Immature natural killer cell (primary cell): Measurements from ENCODE around the gene ATP1B3. TPM values are rescaled to one million over a fixed set of nuclear protein-coding genes. Genes with fewer than 3 reads are reported as not detected.
"Not testable (repeated sequence)": the region's sequence is repeated elsewhere in the genome, so short reads cannot be mapped to it uniquely, and the experiment has no call there.

ENCODE experiments used
- DNase-seq, 3 donors: peaks; one replicate each; pipeline ENCODE4 v3.0.0; 2022; ENCODE audit warnings: mixed read lengths in 1 of 3
- H3K27ac Mint-ChIP-seq, 6 donors: one replicate each; pipeline ENCODE4 v1.8.0; 2020; ENCODE audit warnings: mixed read lengths in 6 of 6, mild to moderate bottlenecking in 5 of 6, inconsistent platforms in 4 of 6, moderate library complexity in 3 of 6
- H3K27me3 Mint-ChIP-seq, 3 donors: one replicate each; pipeline ENCODE4 v1.8.0; 2020 to 2021; ENCODE audit warnings: low read depth in 3 of 3, mild to moderate bottlenecking in 3 of 3, mixed read lengths in 3 of 3, moderate library complexity in 3 of 3, inconsistent platforms in 1 of 3
- H3K36me3 Mint-ChIP-seq, 3 donors: one replicate each; pipeline ENCODE4 v1.8.0; 2020; ENCODE audit warnings: mixed read lengths in 3 of 3, inconsistent platforms in 2 of 3, mild to moderate bottlenecking in 2 of 3
- H3K4me1 Mint-ChIP-seq, 2 donors: one replicate each; pipeline ENCODE4 v1.8.0; 2020; ENCODE audit warnings: inconsistent platforms in 2 of 2, mild to moderate bottlenecking in 2 of 2, mixed read lengths in 2 of 2, moderate library complexity in 1 of 2
- H3K4me3 Mint-ChIP-seq, 5 donors: one replicate each; pipeline ENCODE4 v1.8.0; 2020; ENCODE audit warnings: mild to moderate bottlenecking in 5 of 5, mixed read lengths in 5 of 5, inconsistent platforms in 3 of 5, moderate library complexity in 3 of 5
- H3K9me3 Mint-ChIP-seq, 6 donors: one replicate each; pipeline ENCODE4 v1.8.0; 2020; ENCODE audit warnings: mild to moderate bottlenecking in 6 of 6, mixed read lengths in 6 of 6, inconsistent platforms in 4 of 6, moderate library complexity in 3 of 6
- polyA plus RNA-seq, 3 donors: library from polyadenylated mRNA; unstranded; fragments of 300-500 nt; fragmentation: Illumina TruSeq; gene quantifications; one replicate each; pipeline ENCODE4 v1.2.3, GENCODE V29; 2021

The ATP1B3 gene
- polyA plus RNA-seq = 100 to 1,000 TPM; 145 to 206 (median 167) TPM

DNA sequence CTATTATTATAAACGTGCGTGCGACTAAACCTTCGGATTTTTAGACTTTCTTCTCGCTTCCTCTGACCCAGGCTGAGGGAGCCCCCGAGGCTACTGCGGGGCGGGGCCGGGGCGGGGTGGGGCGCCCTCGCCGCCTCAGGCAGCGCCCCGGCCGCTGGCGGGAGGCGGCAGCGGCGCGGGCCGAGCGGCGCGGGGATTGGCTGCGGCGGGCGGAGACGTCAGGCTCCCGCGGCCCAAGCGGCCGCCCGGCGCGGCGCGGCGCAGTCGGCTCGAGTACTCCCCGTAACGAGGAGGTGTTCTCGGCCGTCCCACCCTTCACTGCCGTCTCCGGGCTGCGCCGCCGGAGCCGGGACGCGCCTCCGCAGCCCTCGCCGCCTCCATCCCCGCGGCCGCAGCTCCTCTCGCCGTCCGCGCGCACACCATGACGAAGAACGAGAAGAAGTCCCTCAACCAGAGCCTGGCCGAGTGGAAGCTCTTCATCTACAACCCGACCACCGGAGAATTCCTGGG is at the start of gene ATP1B3:
ATP1B3 (plus strand) TSS at position 263 of the 510 bp plus-strand sequence; CDS start at position 422, 159 bp downstream.
- Mint-ChIP-seq H3K9me3 (no peaks in the 10 kb centered on the region), H3K4me1 (peaks cover 23 to 35% of the 10 kb centered on the region in 2 donors), H3K36me3 (no peaks in the 10 kb centered on the region), H3K4me3 (peak within 1 kb of the TSS; percentile 88 to 94 (median 92)), H3K27me3 (peaks cover 5 to 17% (median 7%) of the 10 kb centered on the region in 3 donors), H3K27ac (peak within 1 kb of the TSS; percentile 90 to 96 (median 94))
- DNase-seq = peak; percentile 82 to 86 (median 85)

DNA sequence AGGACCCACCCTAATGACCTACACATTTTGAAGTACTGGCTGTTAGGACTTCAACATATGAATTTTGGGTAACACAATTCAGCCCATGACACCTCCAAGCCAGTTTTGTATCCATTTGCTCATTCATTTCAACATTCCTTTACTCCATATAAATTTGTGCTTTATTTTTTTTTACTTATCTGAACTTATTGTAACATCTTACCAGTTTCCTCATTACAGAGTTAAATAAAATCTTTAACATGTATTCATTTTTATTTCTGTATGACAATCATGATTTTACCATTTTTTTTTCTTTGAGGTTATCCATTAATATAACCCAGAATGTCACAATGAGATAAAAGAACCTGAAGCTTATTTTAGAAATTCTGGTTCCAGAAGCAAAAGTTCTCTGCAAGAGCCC is 48.0 kb upstream of the ATP1B3 start:
- peaks cover 0 to 3% (median 0%) of the 10 kb centered on the region in 3 donors for H3K27me3 Mint-ChIP-seq
- no peak overlapping the region for H3K4me3 Mint-ChIP-seq
- peak overlapping the region in 1 of 6 donors; percentile 44 for H3K27ac Mint-ChIP-seq
- peaks cover 0 to 5% of the 10 kb centered on the region in 2 donors for H3K4me1 Mint-ChIP-seq
- DNase-seq = no peak
- no peaks in the 10 kb centered on the region for H3K36me3 Mint-ChIP-seq
- no peaks in the 10 kb centered on the region for H3K9me3 Mint-ChIP-seq

DNA sequence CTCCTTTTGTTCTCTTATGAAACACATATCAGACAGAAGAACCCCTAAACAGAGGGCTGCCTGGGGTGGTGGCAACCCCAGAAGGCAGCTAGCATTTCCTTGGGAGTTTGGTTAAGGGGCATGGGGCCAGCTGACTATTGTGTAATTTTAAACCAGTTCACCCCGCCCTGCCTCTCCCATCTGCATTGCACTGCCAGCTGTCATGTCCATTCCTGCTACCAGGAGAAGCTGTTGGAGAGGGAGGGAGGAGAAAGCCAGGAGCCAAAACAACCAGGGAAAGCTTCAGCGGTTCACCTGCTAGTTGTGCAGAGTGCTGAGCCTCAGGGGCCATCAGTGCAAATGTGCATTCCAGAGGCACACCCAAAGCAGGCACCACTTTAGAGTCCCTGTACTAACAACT is 47.6 kb upstream of the ATP1B3 start:
- no peaks in the 10 kb centered on the region for H3K36me3 Mint-ChIP-seq
- H3K27ac Mint-ChIP-seq = peak overlapping the region in 1 of 6 donors; percentile 44
- peaks cover 0 to 5% of the 10 kb centered on the region in 2 donors for H3K4me1 Mint-ChIP-seq
- no peak overlapping the region for H3K4me3 Mint-ChIP-seq
- no peaks in the 10 kb centered on the region for H3K9me3 Mint-ChIP-seq
- H3K27me3 Mint-ChIP-seq = peaks cover 0 to 3% (median 0%) of the 10 kb centered on the region in 3 donors
- DNase-seq = no peak

DNA sequence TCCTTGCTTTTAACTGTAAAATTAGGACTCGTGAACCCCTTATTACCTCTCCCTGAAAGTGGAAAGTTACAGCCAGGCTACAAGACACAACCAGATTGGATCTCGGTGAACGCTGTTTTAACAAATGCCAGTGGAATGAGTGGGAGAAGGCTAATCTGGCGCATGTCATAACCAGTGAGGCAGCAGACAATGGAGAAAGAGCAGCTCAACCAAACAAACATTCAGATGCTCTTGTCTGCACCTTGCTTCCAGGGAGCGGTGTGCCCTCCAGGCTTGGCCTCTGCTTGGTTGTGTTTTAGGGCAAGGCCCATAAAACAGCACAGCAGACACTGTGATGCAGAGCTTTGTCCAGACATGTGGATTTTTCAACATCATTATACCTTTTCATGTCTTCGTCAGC is 45.9 kb upstream of the ATP1B3 start:
- DNase-seq = no peak
- H3K27me3 Mint-ChIP-seq = peaks cover 0 to 3% (median 0%) of the 10 kb centered on the region in 3 donors
- H3K9me3 Mint-ChIP-seq = no peaks in the 10 kb centered on the region
- no peak overlapping the region for H3K27ac Mint-ChIP-seq
- no peaks in the 10 kb centered on the region for H3K36me3 Mint-ChIP-seq
- no peak overlapping the region for H3K4me3 Mint-ChIP-seq
- peaks cover 0 to 5% of the 10 kb centered on the region in 2 donors for H3K4me1 Mint-ChIP-seq

DNA sequence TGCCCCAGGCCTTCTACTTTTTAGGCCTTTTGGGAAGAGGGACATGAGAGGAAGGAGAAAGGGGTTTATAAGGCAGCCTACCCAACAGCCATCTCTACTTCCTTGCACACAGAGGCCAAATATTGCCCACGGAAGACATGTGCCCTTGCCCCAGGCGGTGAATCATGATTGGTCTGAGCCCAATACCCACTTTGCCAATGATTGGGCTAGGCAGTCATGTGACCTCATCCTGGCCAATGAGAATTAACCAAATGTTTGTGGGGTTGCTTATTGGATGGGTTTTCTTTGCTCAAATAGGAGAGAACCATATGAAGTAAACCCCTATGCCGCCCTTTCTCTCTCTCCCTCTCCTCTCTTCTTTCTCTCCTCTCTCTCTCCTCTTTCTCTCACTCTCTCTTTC is 42.2 kb upstream of the ATP1B3 start:
- Mint-ChIP-seq H3K27me3 (peaks cover 0 to 3% (median 0%) of the 10 kb centered on the region in 3 donors), H3K4me3 (no peak overlapping the region), H3K9me3 (no peaks in the 10 kb centered on the region)

DNA sequence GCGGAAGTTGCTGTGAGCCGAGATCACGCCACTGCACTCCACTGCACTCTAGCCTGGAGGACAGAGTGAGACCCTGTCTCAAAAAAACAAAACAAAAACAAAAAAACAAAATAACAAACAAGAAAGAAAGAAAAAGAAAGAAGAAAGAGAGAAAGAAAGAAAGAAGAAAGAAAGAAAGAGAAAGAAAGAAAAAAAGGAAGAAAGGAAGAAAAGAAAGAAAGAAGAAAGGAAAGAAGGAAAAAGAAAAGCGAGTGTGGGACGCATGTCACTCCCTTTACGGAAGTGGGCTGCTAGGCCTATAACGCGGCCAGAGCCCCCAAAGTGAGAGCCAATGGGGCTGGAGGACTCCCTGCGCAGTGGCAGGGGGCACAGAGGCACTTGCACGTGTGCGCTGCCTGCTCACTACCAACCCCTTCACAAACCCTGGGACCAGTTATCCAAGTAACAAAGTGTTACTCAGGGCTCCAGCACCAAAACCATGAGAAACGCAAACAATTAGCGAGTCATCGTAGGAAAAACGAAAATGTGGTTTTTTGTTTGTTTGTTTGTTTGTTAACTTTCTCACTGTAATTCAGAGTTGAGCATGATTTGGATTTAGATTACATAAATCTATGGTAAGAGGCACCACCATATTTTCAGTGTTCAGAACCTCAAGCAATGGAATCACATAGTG is 40.8 kb upstream of the ATP1B3 start:
- H3K27me3 Mint-ChIP-seq = peaks cover 0 to 3% (median 1%) of the 10 kb centered on the region in 3 donors
- no peak overlapping the region for H3K27ac Mint-ChIP-seq
- no peaks in the 10 kb centered on the region for H3K9me3 Mint-ChIP-seq
- H3K36me3 Mint-ChIP-seq = no peaks in the 10 kb centered on the region
- H3K4me3 Mint-ChIP-seq = no peak overlapping the region
- no peak for DNase-seq
- H3K4me1 Mint-ChIP-seq = peaks cover 0 to 5% of the 10 kb centered on the region in 2 donors

More for the DNA sequence above, 42.2 kb upstream of the ATP1B3 start:
- no peak overlapping the region for H3K27ac Mint-ChIP-seq
- no peaks in the 10 kb centered on the region for H3K36me3 Mint-ChIP-seq
- H3K4me1 Mint-ChIP-seq = peaks cover 0 to 5% of the 10 kb centered on the region in 2 donors
- DNase-seq = no peak

DNA sequence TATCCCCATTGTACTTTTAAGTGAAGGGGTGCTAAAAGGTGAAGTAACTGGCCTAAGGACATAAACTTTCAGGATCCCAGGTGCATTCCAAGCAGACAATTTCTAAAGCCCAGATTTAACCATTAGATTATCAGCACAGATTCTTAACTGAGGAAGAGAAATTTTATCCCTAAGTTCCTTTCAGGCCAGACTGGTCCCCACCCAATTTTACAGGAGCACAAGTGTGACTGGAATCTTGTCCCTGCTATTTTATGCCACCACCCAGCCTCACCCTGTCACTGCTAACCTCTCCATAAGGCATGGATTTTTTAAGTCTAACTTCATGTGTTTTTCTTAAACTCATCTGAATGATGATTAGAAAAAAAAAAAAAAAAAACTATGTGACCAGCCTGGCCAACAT is 37.1 kb upstream of the ATP1B3 start:
- Mint-ChIP-seq H3K27ac (no peak overlapping the region), H3K4me1 (no peaks in the 10 kb centered on the region)

DNA sequence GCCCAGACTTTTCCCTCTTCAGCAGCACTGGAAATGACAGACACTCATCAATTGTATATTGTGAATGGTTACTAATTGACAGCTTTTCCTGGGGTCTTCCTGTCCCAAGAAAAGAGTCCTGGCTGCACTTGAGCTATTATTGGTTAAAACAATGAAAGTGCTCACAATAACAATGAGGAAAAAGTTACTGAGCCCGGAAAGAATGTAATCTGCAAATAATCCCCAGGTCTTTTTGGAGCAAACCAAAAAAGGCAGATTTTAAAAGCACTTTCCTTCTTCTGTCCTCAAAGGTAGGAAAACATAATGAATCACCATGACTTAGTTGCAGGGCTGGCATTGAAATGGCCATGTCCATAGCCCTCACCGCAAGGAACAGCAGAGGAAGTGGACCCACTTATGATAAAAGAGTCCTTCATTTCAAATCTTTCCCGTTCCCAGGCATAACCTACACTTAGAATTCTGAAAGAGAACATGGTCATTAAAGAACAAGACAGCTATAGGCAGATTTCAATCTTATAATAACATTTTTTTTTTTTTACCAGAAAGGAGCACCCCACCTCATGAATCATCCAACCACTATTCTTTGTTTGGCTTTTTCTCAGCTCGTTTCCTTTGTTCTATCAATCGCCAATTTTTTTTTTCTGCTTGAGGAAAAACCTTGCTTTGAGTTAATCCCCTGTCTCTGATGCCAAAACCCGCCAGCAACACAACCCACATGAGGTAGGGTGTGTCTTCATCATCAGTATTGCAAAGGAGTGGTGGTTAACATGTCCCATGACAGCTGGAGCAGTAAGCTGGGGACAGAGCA is 35.5 kb upstream of the ATP1B3 start:
- peaks cover 0 to 6% (median 0%) of the 10 kb centered on the region in 3 donors for H3K27me3 Mint-ChIP-seq
- H3K27ac Mint-ChIP-seq = no peak overlapping the region
- H3K4me1 Mint-ChIP-seq = no peaks in the 10 kb centered on the region
- peaks cover 0 to 4% (median 0%) of the 10 kb centered on the region in 3 donors for H3K36me3 Mint-ChIP-seq
- no peak for DNase-seq
- no peaks in the 10 kb centered on the region for H3K9me3 Mint-ChIP-seq
- no peak overlapping the region for H3K4me3 Mint-ChIP-seq

More for the DNA sequence above, 37.1 kb upstream of the ATP1B3 start:
- no peak for DNase-seq
- Mint-ChIP-seq H3K27me3 (peaks cover 0 to 6% (median 0%) of the 10 kb centered on the region in 3 donors), H3K4me3 (no peak overlapping the region), H3K36me3 (peaks cover 0 to 4% (median 0%) of the 10 kb centered on the region in 3 donors), H3K9me3 (no peaks in the 10 kb centered on the region)

DNA sequence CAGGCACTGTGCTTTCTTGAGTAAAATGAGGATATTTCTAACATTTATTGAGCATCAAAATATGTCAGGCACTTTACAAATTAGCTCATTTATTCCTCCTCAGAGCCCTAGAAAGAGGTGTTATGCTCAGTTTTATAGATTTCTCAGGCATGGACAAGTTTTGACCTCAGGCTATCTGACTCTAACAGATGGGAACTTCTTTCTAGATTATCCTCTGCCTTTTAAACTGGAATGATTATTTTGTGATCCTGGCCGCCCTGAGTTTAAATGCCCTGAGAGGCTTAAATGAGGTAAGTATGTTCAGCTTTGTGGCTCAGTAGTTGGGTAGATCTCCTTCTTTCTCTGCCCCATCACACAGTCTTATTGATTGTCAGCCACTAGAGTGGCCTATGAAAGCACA is 32.3 kb upstream of the ATP1B3 start:
- Mint-ChIP-seq H3K27ac (no peak overlapping the region), H3K9me3 (no peaks in the 10 kb centered on the region), H3K4me1 (no peaks in the 10 kb centered on the region), H3K27me3 (peaks cover 0 to 6% (median 0%) of the 10 kb centered on the region in 3 donors), H3K4me3 (no peak overlapping the region), H3K36me3 (peaks cover 0 to 4% (median 0%) of the 10 kb centered on the region in 3 donors)
- no peak for DNase-seq

DNA sequence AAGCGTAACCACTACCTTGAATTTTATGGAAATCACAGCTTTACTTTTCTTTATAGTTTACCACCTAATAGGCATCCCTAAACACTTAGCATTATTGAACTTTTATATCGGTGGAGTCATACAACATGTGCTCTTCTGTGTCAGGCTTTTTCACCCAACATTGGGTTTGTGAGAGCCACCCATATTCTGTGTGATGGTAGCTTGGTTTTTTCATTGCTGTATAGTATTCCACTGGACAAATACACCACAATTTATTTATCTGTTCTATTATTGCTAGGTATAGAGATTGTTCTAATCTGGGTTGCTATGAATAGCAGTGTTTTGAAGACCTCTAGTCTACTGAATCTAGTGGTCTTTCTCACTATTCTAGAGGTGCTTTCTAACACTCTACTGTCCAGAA is 31.6 kb upstream of the ATP1B3 start:
- no peak for DNase-seq
- peaks cover 0 to 3% of the 10 kb centered on the region in 2 donors for H3K4me1 Mint-ChIP-seq
- H3K36me3 Mint-ChIP-seq = peaks cover 0 to 7% (median 0%) of the 10 kb centered on the region in 3 donors
- H3K27me3 Mint-ChIP-seq = peaks cover 0 to 6% (median 0%) of the 10 kb centered on the region in 3 donors
- H3K9me3 Mint-ChIP-seq = no peaks in the 10 kb centered on the region
- no peak overlapping the region for H3K4me3 Mint-ChIP-seq
- peak overlapping the region in 1 of 6 donors; percentile 47 for H3K27ac Mint-ChIP-seq

DNA sequence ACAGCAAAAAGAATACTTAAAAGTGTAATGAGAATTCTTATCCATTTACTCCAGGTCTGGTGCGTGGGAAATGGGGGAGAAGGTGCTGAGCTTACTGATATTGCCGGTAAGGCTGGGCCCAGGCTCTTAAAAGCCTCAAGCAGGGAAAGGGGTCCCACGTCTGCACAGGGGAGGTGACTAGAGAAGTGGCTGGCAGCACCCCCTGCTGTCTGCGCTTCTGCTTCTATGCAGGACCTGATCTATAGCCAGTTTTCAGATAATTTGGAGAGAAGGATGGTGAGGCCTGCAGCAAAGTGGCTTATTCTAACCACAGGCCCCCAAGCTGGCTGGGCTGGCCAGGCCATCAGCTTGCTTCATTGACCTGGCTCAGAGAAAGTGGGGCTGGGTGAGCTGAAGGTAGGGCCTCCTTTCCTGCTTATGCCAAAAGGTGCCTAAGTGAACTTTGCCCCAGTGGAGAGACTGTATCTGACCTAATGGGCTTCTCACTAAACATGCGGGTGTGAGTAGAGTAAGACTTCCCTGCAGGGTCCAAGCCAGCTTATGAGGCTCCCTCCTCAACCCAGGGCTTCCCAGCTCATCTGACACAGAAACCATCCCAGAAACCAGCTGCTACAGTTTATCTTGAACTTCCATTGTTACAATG is 30.9 kb upstream of the ATP1B3 start:
- no peaks in the 10 kb centered on the region for H3K9me3 Mint-ChIP-seq
- peaks cover 0 to 3% of the 10 kb centered on the region in 2 donors for H3K4me1 Mint-ChIP-seq
- H3K4me3 Mint-ChIP-seq = no peak overlapping the region
- no peak overlapping the region for H3K27ac Mint-ChIP-seq
- H3K36me3 Mint-ChIP-seq = peaks cover 0 to 7% (median 0%) of the 10 kb centered on the region in 3 donors
- H3K27me3 Mint-ChIP-seq = peaks cover 0 to 5% (median 0%) of the 10 kb centered on the region in 3 donors
- peak; percentile 8 to 36 (median 33) for DNase-seq

DNA sequence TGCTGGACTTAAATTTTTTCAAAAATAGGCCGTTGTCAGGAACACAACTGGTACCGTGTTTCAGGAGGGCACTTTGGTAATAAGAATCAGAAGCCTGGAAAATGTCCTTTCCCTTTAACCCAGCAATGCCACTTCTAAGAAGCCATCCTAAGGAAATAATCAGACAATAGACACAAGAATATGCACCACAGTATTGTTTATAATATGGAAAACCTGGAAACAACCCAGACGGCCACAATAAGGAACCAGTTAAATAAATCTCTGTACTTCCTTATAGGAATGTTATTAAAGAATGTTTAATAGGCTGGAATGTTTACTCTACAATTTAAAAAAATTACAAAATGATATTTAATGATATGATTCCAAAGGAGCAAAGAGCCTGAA is 30.4 kb upstream of the ATP1B3 start:
- no peak overlapping the region for H3K4me3 Mint-ChIP-seq
- H3K27me3 Mint-ChIP-seq = peaks cover 0 to 5% (median 0%) of the 10 kb centered on the region in 3 donors
- no peaks in the 10 kb centered on the region for H3K9me3 Mint-ChIP-seq
- DNase-seq = no peak
- H3K36me3 Mint-ChIP-seq = peaks cover 0 to 7% (median 0%) of the 10 kb centered on the region in 3 donors
- H3K27ac Mint-ChIP-seq = no peak overlapping the region
- H3K4me1 Mint-ChIP-seq = peaks cover 0 to 3% of the 10 kb centered on the region in 2 donors

DNA sequence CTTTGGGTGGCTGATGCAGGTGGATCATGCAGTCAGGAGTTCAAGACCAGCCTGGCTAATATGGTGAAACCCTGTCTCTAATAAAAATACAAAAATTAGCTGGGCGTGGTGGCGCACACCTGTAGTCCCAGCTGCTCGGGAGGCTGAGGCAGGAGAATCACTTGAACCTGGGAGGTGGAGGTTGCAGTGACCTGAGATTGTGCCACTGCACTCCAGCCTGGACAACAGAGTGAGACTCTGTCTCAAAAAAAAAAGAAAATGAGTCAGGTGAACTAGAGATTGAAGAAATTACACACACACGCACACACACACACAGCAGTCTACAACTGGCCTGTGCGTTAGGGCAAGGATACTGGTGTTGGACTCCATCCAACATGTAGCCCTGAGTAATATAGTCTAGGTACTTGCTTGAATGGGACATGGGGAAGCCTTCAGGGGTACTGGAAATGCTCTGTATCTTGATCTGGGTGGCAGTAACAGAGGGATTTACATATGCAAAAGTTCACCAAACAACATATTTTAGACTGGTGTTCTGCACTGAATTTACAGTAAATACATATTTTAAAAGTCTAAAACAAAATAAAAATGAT is 28.2 kb upstream of the ATP1B3 start:
- not testable (repeated sequence) for H3K36me3 Mint-ChIP-seq, H3K4me1 Mint-ChIP-seq, DNase-seq

More for the DNA sequence above, 28.2 kb upstream of the ATP1B3 start:
- not testable (repeated sequence) for H3K27me3 Mint-ChIP-seq, H3K4me3 Mint-ChIP-seq, H3K9me3 Mint-ChIP-seq, H3K27ac Mint-ChIP-seq
